HG02642 (cell line): Measurements from ENCODE around the gene AQP1.

Experiments used
- ATAC-seq: cut with Tn5 transposase; IDR thresholded peaks from one replicate; pipeline ENCODE4 v1.9.1; 2021; ENCODE audit warnings: mild to moderate bottlenecking; ENCODE audit not compliant: unreplicated experiment, poor library complexity

Gene AQP1

DNA sequence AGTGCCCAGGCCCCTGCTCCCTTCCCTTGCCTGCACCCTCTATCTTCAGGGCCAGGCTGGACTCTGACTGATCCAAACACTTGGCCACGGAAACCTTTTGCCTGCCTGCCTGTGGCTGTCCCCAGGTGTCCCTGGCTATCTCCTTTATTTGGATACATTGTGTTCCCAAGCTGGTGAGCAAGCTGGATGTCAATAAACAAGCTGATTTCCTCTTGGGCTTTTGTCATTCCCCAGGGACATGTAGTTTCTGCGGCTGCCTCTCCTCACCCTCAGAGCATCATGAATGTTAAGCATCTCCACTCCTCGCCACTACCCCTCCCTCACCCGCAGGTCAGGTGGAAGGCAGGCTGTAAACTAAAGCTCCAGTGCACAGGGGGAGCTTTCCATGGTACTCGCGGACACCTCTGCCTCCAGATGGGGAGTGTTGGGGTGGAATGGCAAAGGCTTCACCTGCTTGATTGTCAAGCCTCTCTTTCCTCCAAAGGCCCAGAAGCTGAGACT, 59.0 kb downstream of the AQP1 start:
- ATAC-seq: no peak

DNA sequence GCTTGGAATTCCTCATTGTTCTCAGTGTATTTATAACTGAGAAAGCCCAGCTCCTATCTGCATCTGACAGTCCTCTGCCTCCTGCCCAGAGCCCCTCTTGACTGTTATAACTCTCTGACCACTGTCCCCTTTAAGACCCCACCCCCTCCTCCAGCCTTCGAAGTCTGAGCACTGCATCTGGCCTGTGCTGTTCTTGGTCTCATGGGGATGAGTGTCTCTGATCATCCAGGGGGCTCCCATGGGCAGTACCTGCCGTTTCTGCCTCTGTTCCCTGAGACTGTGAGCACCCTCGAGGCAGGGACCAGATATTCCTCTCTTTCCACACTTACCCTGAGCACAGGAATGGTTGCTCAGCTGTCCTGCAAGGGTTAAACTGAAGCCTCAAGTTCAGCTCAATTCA, 59.8 kb downstream of the AQP1 start:
- no peak for ATAC-seq

DNA sequence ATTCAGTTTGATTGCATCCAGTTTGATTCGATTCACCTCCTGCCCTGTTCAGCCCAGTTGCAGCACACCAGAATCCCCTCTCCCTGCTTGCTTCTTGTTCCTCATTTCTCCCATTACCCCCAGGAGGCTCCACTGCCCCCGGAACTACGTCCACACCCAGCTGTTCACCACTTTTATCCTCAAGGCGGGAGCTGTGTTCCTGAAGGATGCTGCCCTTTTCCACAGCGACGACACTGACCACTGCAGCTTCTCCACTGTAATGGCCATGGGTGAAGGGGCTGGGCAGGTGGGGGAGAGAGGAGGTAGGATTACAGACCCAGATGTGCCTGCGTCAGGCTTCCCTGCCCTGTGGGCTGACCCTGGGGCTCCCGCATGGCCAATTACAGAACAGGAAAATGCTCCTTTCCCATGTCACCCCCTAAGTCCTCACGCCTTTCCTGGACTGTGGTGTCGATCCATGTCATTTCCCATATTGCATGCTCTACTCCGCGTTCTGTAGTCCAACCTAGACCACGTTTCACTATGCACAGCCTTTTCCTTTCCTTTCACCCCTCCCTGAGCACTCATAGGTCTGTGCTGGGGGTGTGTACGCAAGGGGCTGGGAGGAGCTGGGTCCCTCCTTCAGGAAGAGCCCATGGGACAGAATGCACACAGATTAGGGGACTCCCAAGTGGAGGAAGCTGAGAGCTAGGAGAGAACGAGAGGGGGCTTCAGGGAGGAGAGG, 60.3 kb downstream of the AQP1 start:
- ATAC-seq: no peak

DNA sequence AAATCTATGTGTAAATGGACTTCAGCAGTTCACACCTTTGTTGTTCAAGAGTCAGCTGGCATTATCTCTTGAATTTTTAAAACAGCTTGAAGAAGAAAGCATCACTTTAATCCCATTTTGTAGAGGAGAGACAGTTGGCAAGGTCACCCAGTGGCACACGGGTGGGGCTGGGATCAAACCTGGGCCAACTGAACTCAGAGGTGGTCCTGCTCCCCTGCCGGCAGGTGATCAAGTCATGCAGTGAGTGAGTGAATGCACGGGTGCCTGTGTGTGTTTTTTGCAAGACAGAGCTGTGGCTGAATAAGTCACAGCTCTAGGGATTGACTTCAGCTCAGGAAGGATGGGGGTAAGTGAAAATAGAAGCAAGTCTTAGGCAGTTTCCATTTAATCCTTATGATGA, 61.6 kb downstream of the AQP1 start:
- no peak for ATAC-seq

DNA sequence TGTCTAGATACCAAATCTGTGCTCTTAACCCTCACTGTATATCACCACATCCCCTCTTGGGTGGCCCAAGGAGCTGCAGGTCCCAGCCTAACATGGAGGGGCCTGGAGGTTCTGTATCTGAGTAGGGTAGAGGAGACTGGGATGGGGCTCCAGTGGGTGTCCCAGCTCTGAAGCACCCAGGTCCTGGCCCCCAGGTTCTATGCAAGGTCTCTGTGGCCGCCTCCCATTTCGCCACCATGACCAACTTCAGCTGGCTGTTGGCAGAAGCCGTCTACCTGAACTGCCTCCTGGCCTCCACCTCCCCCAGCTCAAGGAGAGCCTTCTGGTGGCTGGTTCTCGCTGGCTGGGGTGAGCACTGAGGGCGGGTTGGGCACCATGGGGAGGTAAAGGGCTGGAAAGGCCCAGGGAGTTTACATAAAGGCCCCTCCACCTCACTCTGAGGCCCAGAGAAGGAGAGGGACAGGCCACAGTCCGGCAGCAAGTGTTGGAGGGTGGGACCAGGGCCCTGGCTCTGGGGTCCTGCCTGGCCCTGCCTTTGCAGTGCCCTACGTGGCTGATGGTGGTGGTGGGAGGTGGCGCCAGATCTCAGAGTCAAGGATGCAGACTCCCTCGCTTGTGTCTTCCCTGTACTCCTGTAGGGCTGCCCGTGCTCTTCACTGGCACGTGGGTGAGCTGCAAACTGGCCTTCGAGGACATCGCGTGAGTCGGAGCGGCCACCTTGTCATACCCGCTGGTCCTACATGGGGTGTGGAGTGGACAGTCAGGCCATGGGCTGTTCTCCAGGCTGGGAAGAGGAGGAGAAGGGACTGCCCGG, 62.3 kb downstream of the AQP1 start:
- no peak for ATAC-seq

DNA sequence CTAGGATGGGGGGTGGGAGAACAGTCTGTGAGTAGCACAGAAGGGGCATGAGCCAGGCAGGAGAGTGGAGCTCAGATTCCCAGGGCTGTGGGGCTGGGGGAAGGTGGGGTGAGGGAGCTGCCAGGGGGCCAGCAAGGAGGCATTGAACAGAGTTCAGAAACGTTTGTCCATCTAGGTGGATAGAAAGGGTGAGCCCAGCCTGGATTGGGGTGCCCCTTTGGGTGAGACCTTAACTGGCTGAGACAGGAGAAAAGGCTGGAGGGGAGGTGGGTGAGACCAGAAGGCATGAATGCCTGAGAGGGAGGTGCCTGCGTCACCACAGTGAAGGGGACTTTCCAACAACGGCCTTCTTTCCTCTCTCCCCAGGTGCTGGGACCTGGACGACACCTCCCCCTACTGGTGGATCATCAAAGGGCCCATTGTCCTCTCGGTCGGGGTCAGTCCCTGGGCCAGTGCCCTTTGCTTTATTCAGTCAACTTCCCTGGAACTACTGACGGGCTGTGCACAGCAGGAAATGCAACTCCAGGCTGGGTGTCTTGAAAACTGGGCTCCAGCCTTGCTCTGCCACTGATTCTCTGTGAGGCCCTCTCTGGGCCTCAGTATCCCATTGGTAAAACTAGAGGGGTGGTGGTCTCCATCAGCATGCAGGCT, 63.1 kb downstream of the AQP1 start:
- peak; percentile 96 for ATAC-seq
